Measurements from ENCODE around the gene HYI.
A peak's percentile ranks its signal among the peaks of the same experiment; 100 is the strongest.
"Not testable (repeated sequence)": the region's sequence is repeated elsewhere in the genome, so short reads cannot be mapped to it uniquely, and the experiment has no call there.

HYI gene

DNA sequence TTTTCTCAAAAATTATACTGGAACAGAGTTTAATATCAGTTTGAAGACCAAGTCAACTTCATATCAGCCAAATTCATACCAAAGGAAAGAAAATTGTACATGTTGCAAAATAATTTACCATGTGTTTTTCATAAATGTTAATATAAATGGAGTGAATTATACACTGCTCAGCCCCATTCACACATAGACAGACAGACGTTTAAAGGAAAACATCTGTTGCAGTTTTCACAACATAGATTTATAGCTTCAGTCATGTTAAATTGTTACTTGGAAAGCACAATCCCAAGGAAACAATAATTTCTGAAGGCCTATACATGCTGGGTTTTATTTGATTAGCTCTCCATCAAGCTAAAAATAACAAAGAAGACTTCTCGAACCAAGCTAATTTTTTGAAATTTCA, 27.8 kb upstream of the HYI start:
- DNase-seq (ENCODE audit: low read depth in 1 of 2, low spot score in 1 of 2), result no peak
- Histone ChIP-seq H3K4me3 (replicated peaks; ENCODE audit: insufficient read depth, low read length) (no peak overlapping the region), H3K27me3 (ENCODE audit: insufficient read depth, poor library complexity, severe bottlenecking) (no peaks in the 10 kb centered on the region), H3K27ac (replicated peaks) (no peak overlapping the region)
- no peak for TF ChIP-seq GABPA (IDR thresholded peaks at IDR 0.05; ENCODE audit: low read depth)
- no peak for TF ChIP-seq POLR2AphosphoS5 (IDR thresholded peaks at IDR 0.05; ENCODE audit: low read depth)
- TF ChIP-seq SPI1 (IDR thresholded peaks at IDR 0.05; ENCODE audit: borderline replicate concordance, low read depth), result no peak
- TF ChIP-seq, protein P1, sequence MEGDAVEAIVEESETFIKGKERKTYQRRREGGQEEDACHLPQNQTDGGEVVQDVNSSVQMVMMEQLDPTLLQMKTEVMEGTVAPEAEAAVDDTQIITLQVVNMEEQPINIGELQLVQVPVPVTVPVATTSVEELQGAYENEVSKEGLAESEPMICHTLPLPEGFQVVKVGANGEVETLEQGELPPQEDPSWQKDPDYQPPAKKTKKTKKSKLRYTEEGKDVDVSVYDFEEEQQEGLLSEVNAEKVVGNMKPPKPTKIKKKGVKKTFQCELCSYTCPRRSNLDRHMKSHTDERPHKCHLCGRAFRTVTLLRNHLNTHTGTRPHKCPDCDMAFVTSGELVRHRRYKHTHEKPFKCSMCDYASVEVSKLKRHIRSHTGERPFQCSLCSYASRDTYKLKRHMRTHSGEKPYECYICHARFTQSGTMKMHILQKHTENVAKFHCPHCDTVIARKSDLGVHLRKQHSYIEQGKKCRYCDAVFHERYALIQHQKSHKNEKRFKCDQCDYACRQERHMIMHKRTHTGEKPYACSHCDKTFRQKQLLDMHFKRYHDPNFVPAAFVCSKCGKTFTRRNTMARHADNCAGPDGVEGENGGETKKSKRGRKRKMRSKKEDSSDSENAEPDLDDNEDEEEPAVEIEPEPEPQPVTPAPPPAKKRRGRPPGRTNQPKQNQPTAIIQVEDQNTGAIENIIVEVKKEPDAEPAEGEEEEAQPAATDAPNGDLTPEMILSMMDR (IDR thresholded peaks at IDR 0.05; ENCODE audit: insufficient read depth, low read length), result no peak

DNA sequence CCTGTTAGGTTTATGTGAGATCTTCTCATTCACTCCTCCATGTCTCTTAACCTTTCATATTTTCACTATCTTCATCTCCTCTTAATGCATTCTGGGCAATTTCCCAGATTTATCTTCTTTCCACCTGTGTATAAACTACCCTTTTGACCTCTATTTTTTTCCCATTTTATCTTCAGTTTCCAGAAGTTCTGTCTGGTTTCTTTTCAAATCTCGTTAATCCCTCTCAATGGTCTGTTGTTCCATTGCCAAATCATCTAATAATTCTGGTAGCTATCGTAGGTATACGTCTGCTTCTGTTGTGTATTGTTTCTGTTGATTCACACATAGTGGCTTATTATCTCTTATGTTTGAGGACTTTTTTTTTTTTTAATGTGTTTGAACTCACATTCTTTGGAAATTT, 25.7 kb upstream of the HYI start:
- TF ChIP-seq, protein P1 (IDR thresholded peaks at IDR 0.05; ENCODE audit: insufficient read depth, low read length), result no peak
- no peak for TF ChIP-seq GABPA (IDR thresholded peaks at IDR 0.05; ENCODE audit: low read depth)
- TF ChIP-seq, protein P2, sequence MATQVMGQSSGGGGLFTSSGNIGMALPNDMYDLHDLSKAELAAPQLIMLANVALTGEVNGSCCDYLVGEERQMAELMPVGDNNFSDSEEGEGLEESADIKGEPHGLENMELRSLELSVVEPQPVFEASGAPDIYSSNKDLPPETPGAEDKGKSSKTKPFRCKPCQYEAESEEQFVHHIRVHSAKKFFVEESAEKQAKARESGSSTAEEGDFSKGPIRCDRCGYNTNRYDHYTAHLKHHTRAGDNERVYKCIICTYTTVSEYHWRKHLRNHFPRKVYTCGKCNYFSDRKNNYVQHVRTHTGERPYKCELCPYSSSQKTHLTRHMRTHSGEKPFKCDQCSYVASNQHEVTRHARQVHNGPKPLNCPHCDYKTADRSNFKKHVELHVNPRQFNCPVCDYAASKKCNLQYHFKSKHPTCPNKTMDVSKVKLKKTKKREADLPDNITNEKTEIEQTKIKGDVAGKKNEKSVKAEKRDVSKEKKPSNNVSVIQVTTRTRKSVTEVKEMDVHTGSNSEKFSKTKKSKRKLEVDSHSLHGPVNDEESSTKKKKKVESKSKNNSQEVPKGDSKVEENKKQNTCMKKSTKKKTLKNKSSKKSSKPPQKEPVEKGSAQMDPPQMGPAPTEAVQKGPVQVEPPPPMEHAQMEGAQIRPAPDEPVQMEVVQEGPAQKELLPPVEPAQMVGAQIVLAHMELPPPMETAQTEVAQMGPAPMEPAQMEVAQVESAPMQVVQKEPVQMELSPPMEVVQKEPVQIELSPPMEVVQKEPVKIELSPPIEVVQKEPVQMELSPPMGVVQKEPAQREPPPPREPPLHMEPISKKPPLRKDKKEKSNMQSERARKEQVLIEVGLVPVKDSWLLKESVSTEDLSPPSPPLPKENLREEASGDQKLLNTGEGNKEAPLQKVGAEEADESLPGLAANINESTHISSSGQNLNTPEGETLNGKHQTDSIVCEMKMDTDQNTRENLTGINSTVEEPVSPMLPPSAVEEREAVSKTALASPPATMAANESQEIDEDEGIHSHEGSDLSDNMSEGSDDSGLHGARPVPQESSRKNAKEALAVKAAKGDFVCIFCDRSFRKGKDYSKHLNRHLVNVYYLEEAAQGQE (IDR thresholded peaks at IDR 0.05; ENCODE audit: insufficient replicate concordance, low read depth), result no peak
- no peaks in the 10 kb centered on the region for H3K27me3 ChIP-seq (ENCODE audit: insufficient read depth, poor library complexity, severe bottlenecking)
- no peak overlapping the region for H3K4me3 ChIP-seq (replicated peaks; ENCODE audit: insufficient read depth, low read length)
- H3K27ac ChIP-seq (replicated peaks), result no peak overlapping the region
- no peak for DNase-seq (ENCODE audit: low read depth in 1 of 2, low spot score in 1 of 2)

DNA sequence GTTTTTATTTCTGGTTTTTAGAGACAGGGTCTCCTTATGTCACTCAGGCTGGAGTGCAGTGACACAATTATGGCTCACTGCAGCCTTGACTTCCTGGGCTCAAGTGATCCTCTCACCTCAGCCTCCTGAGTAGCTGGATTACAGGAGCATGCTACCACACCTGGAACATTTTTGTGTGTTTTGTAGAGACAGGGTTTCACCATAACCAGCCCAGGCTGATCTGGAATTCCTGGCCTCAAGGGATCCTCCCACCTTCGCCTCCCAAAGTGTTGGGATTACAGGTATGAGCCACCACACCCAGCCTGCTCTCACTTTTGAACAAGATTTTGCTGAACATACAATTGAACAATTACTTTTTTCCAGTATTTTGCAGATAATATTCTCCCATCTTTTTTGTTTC, 24.0 kb upstream of the HYI start:
- DNase-seq (ENCODE audit: low read depth in 1 of 2, low spot score in 1 of 2), result no peak
- Histone ChIP-seq H3K27me3 (ENCODE audit: insufficient read depth, poor library complexity, severe bottlenecking) (no peaks in the 10 kb centered on the region), H3K4me3 (replicated peaks; ENCODE audit: insufficient read depth, low read length) (no peak overlapping the region), H3K27ac (replicated peaks) (no peak overlapping the region)
- TF ChIP-seq, protein P1 (IDR thresholded peaks at IDR 0.05; ENCODE audit: insufficient read depth, low read length), result no peak
- TF ChIP-seq, protein P2 (IDR thresholded peaks at IDR 0.05; ENCODE audit: insufficient replicate concordance, low read depth), result no peak
- no peak for TF ChIP-seq SPI1 (IDR thresholded peaks at IDR 0.05; ENCODE audit: borderline replicate concordance, low read depth)
- TF ChIP-seq POLR2AphosphoS5 (IDR thresholded peaks at IDR 0.05; ENCODE audit: low read depth), result no peak
- TF ChIP-seq GABPA (IDR thresholded peaks at IDR 0.05; ENCODE audit: low read depth), result no peak

DNA sequence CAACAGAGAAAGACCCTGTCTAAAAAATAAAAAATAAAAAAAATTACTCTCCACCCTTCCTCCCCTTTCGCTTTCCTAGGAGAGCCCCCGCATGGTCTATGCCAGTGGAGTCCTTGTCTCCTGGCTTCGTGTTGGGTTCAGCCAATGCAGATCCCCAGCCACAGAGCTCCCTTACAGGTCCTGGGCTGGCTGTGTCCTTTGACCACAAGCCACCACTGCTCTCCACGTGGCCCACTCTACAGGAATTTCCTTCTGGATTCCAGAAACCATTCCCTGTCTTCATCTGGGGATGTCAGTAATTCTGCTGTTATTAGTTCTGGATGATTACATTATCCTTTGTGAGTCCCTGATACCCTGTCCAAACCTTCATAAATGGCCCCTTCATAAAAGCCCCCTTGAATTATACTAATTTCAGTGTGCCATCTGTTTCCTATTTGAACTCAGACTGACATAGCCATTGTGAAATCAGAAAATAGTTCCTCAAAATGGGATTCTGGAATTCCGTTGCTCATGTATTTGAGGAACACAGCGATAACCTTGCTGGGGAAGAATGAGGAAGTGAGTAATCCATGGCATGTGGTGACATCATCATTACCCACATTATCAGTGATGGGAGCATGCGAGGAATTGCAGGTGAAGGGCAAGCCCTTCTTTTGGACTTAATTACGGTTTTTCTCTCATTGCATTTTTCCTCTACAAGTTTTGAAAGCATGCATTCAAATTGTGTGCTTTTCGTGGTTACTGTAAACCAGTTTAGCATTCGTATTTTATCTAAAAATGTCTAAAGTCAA, 22.1 kb upstream of the HYI start:
- not testable (repeated sequence) for DNase-seq (ENCODE audit: low read depth in 1 of 2, low spot score in 1 of 2); H3K4me3 ChIP-seq (replicated peaks; ENCODE audit: insufficient read depth, low read length); H3K27ac ChIP-seq (replicated peaks); H3K27me3 ChIP-seq (ENCODE audit: insufficient read depth, poor library complexity, severe bottlenecking)
- peak; percentile 42; the same call in 1 of the 2 replicates for TF ChIP-seq SPI1 (IDR thresholded peaks at IDR 0.05; ENCODE audit: borderline replicate concordance, low read depth)
